Endothelial cell of umbilical vein (primary cell): ENCODE results near the gene CYTH1.

ENCODE experiments used
- EZH2 ChIP-seq: IDR thresholded peaks from 2 replicates; pipeline ENCODE4 v1.6.1; 2012; ENCODE audit warnings: borderline replicate concordance, low read depth, mild to moderate bottlenecking, moderate library complexity, low read length, inconsistent platforms; ENCODE audit not compliant: severe bottlenecking
- JUN ChIP-seq: IDR thresholded peaks from 2 replicates; pipeline ENCODE4 v1.6.1; 2011; ENCODE audit warnings: borderline replicate concordance, low read depth; ENCODE audit not compliant: insufficient read length, insufficient read depth
- MYC ChIP-seq: IDR thresholded peaks from one replicate; pipeline ENCODE4 v1.6.1; 2011; ENCODE audit warnings: mild to moderate bottlenecking, low read depth, low read length
- POLR2A ChIP-seq: IDR thresholded peaks from 2 replicates; pipeline ENCODE4 v1.6.1; 2012; ENCODE audit warnings: low read depth, mild to moderate bottlenecking, control low read depth, low read length
- POLR2AphosphoS5 ChIP-seq: IDR thresholded peaks from 2 replicates; pipeline ENCODE4 v1.6.1; 2012; ENCODE audit warnings: low read depth, mild to moderate bottlenecking, control low read depth, low read length, moderate library complexity; ENCODE audit not compliant: insufficient read depth
- TF ChIP-seq, protein P1 (sequence below), 2 donors: IDR thresholded peaks; 1 replicate in 1 of 2; 2 replicates in 1 of 2; pipeline ENCODE4 v1.5.1; 2011; ENCODE audit warnings: low read length in 2 of 2, mild to moderate bottlenecking in 2 of 2, moderate library complexity in 2 of 2, control low read depth in 1 of 2, inconsistent platforms in 1 of 2, low read depth in 1 of 2; ENCODE audit not compliant: insufficient read depth in 1 of 2; ENCODE audit errors: extremely low read depth in 1 of 2

DNA sequence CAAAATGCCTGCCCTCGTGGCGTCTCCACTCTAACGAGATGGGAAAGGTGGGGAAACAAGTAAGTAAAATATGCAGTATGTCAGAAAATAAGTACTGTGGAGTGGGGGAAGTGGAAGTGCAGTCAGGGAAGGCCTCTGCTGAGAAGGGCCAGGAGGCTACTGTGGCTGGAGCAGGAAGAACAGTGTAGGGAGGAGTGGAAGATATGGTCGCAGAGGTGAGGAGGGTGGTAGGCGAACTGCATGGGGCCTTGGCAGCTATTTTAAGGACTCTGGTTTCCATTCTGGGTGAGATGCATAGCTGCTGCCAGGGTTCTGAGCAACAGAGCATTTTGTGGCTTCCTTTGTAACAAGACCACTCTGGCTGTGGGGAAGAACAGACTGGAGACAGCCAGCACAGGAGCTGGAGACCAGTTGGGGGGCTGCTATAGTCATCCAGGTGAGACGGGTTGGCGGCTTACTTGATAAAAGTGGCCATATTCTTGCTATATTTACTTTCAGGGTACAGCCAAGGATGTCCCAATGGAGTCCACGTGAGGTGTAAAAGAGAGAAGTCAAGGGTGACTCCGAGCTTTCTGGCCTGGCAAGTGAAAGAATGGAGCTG lies 42.6 kb downstream of the CYTH1 start:
- TF ChIP-seq POLR2A (no peak), EZH2 (no peak), JUN (no peak), POLR2AphosphoS5 (no peak), MYC (no peak)
- TF ChIP-seq, protein P1, sequence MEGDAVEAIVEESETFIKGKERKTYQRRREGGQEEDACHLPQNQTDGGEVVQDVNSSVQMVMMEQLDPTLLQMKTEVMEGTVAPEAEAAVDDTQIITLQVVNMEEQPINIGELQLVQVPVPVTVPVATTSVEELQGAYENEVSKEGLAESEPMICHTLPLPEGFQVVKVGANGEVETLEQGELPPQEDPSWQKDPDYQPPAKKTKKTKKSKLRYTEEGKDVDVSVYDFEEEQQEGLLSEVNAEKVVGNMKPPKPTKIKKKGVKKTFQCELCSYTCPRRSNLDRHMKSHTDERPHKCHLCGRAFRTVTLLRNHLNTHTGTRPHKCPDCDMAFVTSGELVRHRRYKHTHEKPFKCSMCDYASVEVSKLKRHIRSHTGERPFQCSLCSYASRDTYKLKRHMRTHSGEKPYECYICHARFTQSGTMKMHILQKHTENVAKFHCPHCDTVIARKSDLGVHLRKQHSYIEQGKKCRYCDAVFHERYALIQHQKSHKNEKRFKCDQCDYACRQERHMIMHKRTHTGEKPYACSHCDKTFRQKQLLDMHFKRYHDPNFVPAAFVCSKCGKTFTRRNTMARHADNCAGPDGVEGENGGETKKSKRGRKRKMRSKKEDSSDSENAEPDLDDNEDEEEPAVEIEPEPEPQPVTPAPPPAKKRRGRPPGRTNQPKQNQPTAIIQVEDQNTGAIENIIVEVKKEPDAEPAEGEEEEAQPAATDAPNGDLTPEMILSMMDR (IDR thresholded peaks at IDR 0.05; ENCODE audit: extremely low read depth in 1 of 2, insufficient read depth in 1 of 2, low read depth in 1 of 2, low read length in 2 of 2): no peak
